Fibroblast of villous mesenchyme (primary cell): ENCODE results near the gene TMPRSS9. TPM values are rescaled to one million over a fixed set of nuclear protein-coding genes. Genes with fewer than 3 reads are reported as not detected.

Experiments used
- DNase-seq: peaks from one replicate; pipeline ENCODE4 v3.0.0-alpha.2; 2010; ENCODE audit warnings: low read depth
- H3K4me3 ChIP-seq: 2 replicates; pipeline ENCODE4 v1.5.1; 2011; ENCODE audit warnings: low read depth, mild to moderate bottlenecking, low read length
- CTCF ChIP-seq: IDR thresholded peaks from 2 replicates; pipeline ENCODE4 v1.5.1; 2012; ENCODE audit warnings: low read depth, mild to moderate bottlenecking, low read length; ENCODE audit not compliant: insufficient read depth
- total RNA-seq: library from RNA; depleted of rRNA; stranded (reverse); fragments of >200 nt; gene quantifications from 2 replicates; pipeline ENCODE4 v1.2.3, GENCODE V29; 2012

Gene TMPRSS9
- total RNA-seq, 1 donor: not detected

- TF ChIP-seq CTCF: no peak
- H3K4me3 ChIP-seq: no peak overlapping the region
- DNase-seq: no peak
Observed at GRCh38 chr19:2432131-2432848, 72.2 kb downstream of the TMPRSS9 start.

GRCh38 chr19:2433854-2434253 is 73.8 kb downstream of the TMPRSS9 start:
- H3K4me3 ChIP-seq: no peak overlapping the region
- DNase-seq: no peak
- no peak for TF ChIP-seq CTCF

GRCh38 chr19:2434267-2434666 is 74.2 kb downstream of the TMPRSS9 start:
- H3K4me3 ChIP-seq: no peak overlapping the region
- no peak for DNase-seq
- TF ChIP-seq CTCF: no peak

- no peak for DNase-seq
- H3K4me3 ChIP-seq: no peak overlapping the region
- TF ChIP-seq CTCF: no peak
Observed at GRCh38 chr19:2434721-2435265, 74.7 kb downstream of the TMPRSS9 start.

- no peak overlapping the region for H3K4me3 ChIP-seq
- TF ChIP-seq CTCF: no peak
- no peak for DNase-seq
Observed at GRCh38 chr19:2436384-2436783, 76.3 kb downstream of the TMPRSS9 start.

GRCh38 chr19:2436926-2437325 is 76.9 kb downstream of the TMPRSS9 start:
- no peak overlapping the region for H3K4me3 ChIP-seq
- TF ChIP-seq CTCF: no peak
- DNase-seq: no peak

- no peak overlapping the region for H3K4me3 ChIP-seq
- no peak for DNase-seq
- TF ChIP-seq CTCF: no peak
Observed at GRCh38 chr19:2438178-2438577, 78.1 kb downstream of the TMPRSS9 start.
